ENCODE measurements around the gene GJD3.

GRCh38 chr17:40407460-40407859 lies 42.9 kb upstream of the GJD3 start:
- TF ChIP-seq MAFK (IDR thresholded peaks at IDR 0.05; ENCODE audit: low read depth, low read length): no peak
- no peak for TF ChIP-seq USF2 (IDR thresholded peaks at IDR 0.05; ENCODE audit: low read depth, low read length)
- TF ChIP-seq, protein P1, sequence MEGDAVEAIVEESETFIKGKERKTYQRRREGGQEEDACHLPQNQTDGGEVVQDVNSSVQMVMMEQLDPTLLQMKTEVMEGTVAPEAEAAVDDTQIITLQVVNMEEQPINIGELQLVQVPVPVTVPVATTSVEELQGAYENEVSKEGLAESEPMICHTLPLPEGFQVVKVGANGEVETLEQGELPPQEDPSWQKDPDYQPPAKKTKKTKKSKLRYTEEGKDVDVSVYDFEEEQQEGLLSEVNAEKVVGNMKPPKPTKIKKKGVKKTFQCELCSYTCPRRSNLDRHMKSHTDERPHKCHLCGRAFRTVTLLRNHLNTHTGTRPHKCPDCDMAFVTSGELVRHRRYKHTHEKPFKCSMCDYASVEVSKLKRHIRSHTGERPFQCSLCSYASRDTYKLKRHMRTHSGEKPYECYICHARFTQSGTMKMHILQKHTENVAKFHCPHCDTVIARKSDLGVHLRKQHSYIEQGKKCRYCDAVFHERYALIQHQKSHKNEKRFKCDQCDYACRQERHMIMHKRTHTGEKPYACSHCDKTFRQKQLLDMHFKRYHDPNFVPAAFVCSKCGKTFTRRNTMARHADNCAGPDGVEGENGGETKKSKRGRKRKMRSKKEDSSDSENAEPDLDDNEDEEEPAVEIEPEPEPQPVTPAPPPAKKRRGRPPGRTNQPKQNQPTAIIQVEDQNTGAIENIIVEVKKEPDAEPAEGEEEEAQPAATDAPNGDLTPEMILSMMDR (conservative IDR thresholded peaks at IDR 0.05; ENCODE audit: low read depth, low read length): no peak
- TF ChIP-seq POLR2A (IDR thresholded peaks at IDR 0.05; ENCODE audit: low read depth, low read length): no peak
- TF ChIP-seq CEBPB (IDR thresholded peaks at IDR 0.05; ENCODE audit: low read depth, low read length): no peak
- no peak for TF ChIP-seq RFX5 (IDR thresholded peaks at IDR 0.05; ENCODE audit: low read depth, low read length)
